ENCODE measurements around the gene IL27RA. TPM values are rescaled to one million over a fixed set of nuclear protein-coding genes. Genes with fewer than 3 reads are reported as not detected.

IL27RA gene
- polyA plus RNA-seq, 2 of the 4 experiments (the other 2 are of a cell fraction), result 3.0 to 4.5 TPM

GRCh38 chr19:14004619-14005348 lies 26.8 kb upstream of the IL27RA start:
- H3K27ac ChIP-seq, result peak overlapping the region in 1 of 2 experiments; percentile 100; a peak in 3 of 6 replicates
- FAIRE-seq (no peak), DNase-seq (ENCODE audit: low read depth in 1 of 2, low spot score in 1 of 2) (no peak), ATAC-seq (no peak)
- H3K4me1 ChIP-seq, result peaks cover 14% of the 10 kb centered on the region; the same call in 1 of the 3 replicates
- no peak overlapping the region; the same call in 2 of the 3 replicates for H3K4me3 ChIP-seq
- no peaks in the 10 kb centered on the region for H3K9me3 ChIP-seq
- TF ChIP-seq NFE2L2 (conservative IDR thresholded peaks at IDR 0.05; ENCODE audit: low read length), result no peak
- no peak for TF ChIP-seq FOSB (CRISPR knock-in tag; IDR thresholded peaks at IDR 0.05)
- no peak for TF ChIP-seq ATOH8 (CRISPR knock-in tag; IDR thresholded peaks at IDR 0.05; ENCODE audit: low read depth)
- TF ChIP-seq RARB (CRISPR knock-in tag; IDR thresholded peaks at IDR 0.05), result no peak
- ChIA-PET CTCF (interaction anchor here (0.5 to 1.8 kb wide), 4 partner anchors 26 to 693 kb away, joined by 3 to 5 read pairs (median 4); partner anchors contain the start of gene IL27RA), POLR2A (no interaction called here)
- peak overlapping the region; percentile 50 for H3K4me2 ChIP-seq
- 71% methylated on average over 14 of the region's 14 CpGs for WGBS (ENCODE audit: missing lambda C conversion rate)

GRCh38 chr19:14005349-14006084 lies 26.0 kb upstream of the IL27RA start:
- 32% methylated on average over 11 of the region's 50 CpGs for WGBS (ENCODE audit: missing lambda C conversion rate)
- CTCF ChIA-PET, result interaction anchor here (0.5 kb wide), 1 partner anchor 692 kb away, joined by 3 read pairs; no protein-coding TSS in a partner anchor

GRCh38 chr19:14006085-14006765 lies 25.3 kb upstream of the IL27RA start, which contains the start of gene RFX1:
TSS of gene RFX1 (minus strand) at chr19:14006320. CDS start at chr19:13993843, 12,477 bp downstream.
- Histone ChIP-seq H3K4me3 (peak within 1 kb of the TSS; percentile 74), H3K4me2 (peak within 1 kb of the TSS; percentile 71), H3K4me1 (peaks cover 14% of the 10 kb centered on the region; the same call in 1 of the 3 replicates), H3K27ac (peak within 1 kb of the TSS; percentile 91 to 100), H3K9me3 (no peaks in the 10 kb centered on the region)
- WGBS (ENCODE audit: missing lambda C conversion rate), result 1% methylated on average over 33 of the region's 58 CpGs
- CTCF ChIA-PET, result interaction anchor here (0.7 to 1.2 kb wide), 3 partner anchors 53 to 126 kb away, joined by 3 to 5 read pairs (median 3); no protein-coding TSS in a partner anchor
- POLR2A ChIA-PET, result interaction anchor here (0.8 to 1.8 kb wide), 4 partner anchors 16 to 66 kb away, joined by 3 to 6 read pairs (median 5); partner anchors contain the start of genes IL27RA and MISP3
- no peak for FAIRE-seq
- ATAC-seq, result peak; percentile 90 to 95
- DNase-seq (ENCODE audit: low read depth in 1 of 2, low spot score in 1 of 2), result peak; percentile 80 to 99
- TF ChIP-seq TFCP2L1 (CRISPR knock-in tag; IDR thresholded peaks at IDR 0.05) (no peak), HMGXB4 (CRISPR knock-in tag; IDR thresholded peaks at IDR 0.05; ENCODE audit: borderline replicate concordance) (no peak), EP300 (IDR thresholded peaks at IDR 0.05) (no peak), FOXS1 (CRISPR knock-in tag; IDR thresholded peaks at IDR 0.05) (no peak), FOSL2 (IDR thresholded peaks at IDR 0.05) (no peak), FOSL2 (CRISPR knock-in tag; IDR thresholded peaks at IDR 0.05) (no peak), CHD2 (IDR thresholded peaks at IDR 0.05; ENCODE audit: low read length, partially characterized antibody) (no peak), BCL3 (IDR thresholded peaks at IDR 0.05) (no peak), CHD4 (IDR thresholded peaks at IDR 0.05; ENCODE audit: borderline replicate concordance) (no peak), GATA3 (IDR thresholded peaks at IDR 0.05; ENCODE audit: borderline replicate concordance) (no peak), BHLHE40 (IDR thresholded peaks at IDR 0.05; ENCODE audit: low read depth, low read length) (no peak), REST (IDR thresholded peaks at IDR 0.05) (no peak; the same call in 1 of the 2 replicates)

More at GRCh38 chr19:14005349-14006084, 26.0 kb upstream of the IL27RA start:
- ATAC-seq (peak; percentile 62 to 67), FAIRE-seq (no peak), DNase-seq (ENCODE audit: low read depth in 1 of 2, low spot score in 1 of 2) (peak; percentile 33 to 87)
- Histone ChIP-seq H3K4me2 (peak overlapping the region; percentile 50), H3K4me1 (peaks cover 14% of the 10 kb centered on the region; the same call in 1 of the 3 replicates), H3K27ac (peak overlapping the region; percentile 91 to 100), H3K4me3 (peak overlapping the region; percentile 74), H3K9me3 (no peaks in the 10 kb centered on the region)
- POLR2A ChIA-PET, result interaction anchor here (1.1 to 1.8 kb wide), 2 partner anchors 26 to 67 kb away, joined by 3 to 6 read pairs; partner anchors contain the start of genes IL27RA and MISP3
- no peak for TF ChIP-seq FOXS1 (CRISPR knock-in tag; IDR thresholded peaks at IDR 0.05)
- TF ChIP-seq NR3C1 (IDR thresholded peaks at IDR 0.05), result no peak
- peak; percentile 98 for TF ChIP-seq HDAC2 (IDR thresholded peaks at IDR 0.05)
- peak; percentile 99 for TF ChIP-seq CHD4 (IDR thresholded peaks at IDR 0.05; ENCODE audit: borderline replicate concordance)
- TF ChIP-seq JUN (IDR thresholded peaks at IDR 0.05), result 0 out of 5 replicates have a peak, but pooled peaks have one; percentile 9 to 32
- no peak for TF ChIP-seq SREBF2 (IDR thresholded peaks at IDR 0.05)
- TF ChIP-seq KDM1A (IDR thresholded peaks at IDR 0.05; ENCODE audit: low read depth), result peak; percentile 100
- 0 out of 2 replicates have a peak, but pooled peaks have one; percentile 15 for TF ChIP-seq MAX (IDR thresholded peaks at IDR 0.05)
- TF ChIP-seq RCOR1 (IDR thresholded peaks at IDR 0.05; ENCODE audit: low read depth, low read length), result peak; percentile 98
- TF ChIP-seq HOXB13 (CRISPR knock-in tag; IDR thresholded peaks at IDR 0.05; ENCODE audit: low read depth), result no peak
- TF ChIP-seq PHF8 (IDR thresholded peaks at IDR 0.05; ENCODE audit: borderline replicate concordance, low read depth), result 0 out of 2 replicates have a peak, but pooled peaks have one; percentile 39

Data from A549 (cell line).